Measurements from ENCODE around the gene PIP5K1C.

DNA sequence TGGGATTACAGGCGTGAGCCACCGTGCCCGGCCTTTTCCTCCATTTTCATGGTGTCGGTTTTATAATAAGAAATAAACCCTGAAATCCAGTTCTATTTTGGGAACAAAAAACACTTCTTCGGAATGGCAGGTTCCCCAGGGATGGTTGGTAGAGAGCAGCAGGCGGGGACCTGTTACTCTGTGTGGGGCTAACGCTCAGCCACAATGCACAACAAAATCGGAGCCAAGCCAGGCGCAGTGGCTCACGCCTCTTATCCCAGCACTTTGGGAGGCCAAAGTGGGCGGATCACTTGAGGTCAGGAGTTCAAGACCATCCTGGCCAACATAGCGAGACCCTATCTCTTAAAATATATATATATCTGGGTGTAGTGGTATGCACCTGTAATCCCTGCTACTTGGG lies 99.2 kb downstream of the PIP5K1C start:
- no peak for TF ChIP-seq CTCF (optimal IDR thresholded peaks at IDR 0.05 in 1 of 3, IDR thresholded peaks at IDR 0.05 in 1 of 3, conservative IDR thresholded peaks at IDR 0.05 in 1 of 3; ENCODE audit: extremely low read depth in 1 of 3, insufficient read depth in 2 of 3, low read length in 3 of 3)
- no peak for TF ChIP-seq EZH2 (IDR thresholded peaks at IDR 0.05; ENCODE audit: low read length)

Measured in keratinocyte (primary cell).